SKM-1 treated with dmso at 0.1 percent for 144 hours (cell line): ENCODE measurements around the gene IGFL2.
A peak's percentile ranks its signal among the peaks of the same experiment; 100 is the strongest.
"Not testable (repeated sequence)": the region's sequence is repeated elsewhere in the genome, so short reads cannot be mapped to it uniquely, and the experiment has no call there.

Source experiments
- DNase-seq: peaks from one replicate; lab custom pipeline; 2025; ENCODE audit not compliant: unreplicated experiment; lab: John Stamatoyannopoulos, UW

The IGFL2 gene

DNA sequence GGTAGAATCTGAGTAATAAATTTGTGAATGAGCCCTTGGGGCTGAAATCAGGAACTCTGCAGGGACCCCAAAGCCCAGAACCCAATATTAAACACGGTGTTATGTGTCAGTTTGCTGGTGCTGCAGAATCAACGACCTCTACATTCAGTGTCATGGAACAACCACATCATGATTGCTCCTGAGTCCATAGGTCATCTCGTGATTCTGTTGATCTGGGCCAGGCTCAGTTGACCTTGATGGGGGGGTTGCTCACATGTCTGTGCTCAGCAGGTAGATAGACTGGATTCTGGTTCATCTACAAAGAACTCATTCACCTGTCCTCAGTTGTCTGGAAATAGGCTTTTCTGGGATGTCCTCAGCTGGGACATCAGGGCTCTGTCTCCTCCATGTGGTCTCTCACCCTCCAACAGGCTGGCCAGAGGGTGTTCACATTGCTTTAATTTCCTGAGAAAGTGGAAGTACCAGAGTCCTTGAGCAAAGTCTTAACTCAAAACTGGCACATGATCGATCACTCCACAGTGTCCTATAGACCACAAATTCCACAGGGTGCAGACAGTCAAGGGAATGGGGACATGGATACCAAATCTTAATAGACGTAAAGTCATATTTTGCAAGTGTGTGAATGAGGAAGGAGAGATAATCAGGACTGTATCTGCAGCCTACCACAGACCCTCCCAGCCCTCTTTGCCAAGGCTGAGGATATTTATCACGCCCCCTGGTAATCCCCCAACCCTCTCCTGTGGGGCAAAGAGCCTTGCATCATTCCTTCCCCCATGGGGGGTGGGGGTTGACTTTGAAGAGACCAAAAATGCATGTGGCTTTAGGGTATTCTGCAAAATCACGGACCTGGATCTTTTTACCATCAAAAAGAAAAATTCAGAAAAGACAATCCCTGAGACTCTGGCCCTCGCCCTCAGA, 42.2 kb downstream of the IGFL2 start:
- no peak for DNase-seq

DNA sequence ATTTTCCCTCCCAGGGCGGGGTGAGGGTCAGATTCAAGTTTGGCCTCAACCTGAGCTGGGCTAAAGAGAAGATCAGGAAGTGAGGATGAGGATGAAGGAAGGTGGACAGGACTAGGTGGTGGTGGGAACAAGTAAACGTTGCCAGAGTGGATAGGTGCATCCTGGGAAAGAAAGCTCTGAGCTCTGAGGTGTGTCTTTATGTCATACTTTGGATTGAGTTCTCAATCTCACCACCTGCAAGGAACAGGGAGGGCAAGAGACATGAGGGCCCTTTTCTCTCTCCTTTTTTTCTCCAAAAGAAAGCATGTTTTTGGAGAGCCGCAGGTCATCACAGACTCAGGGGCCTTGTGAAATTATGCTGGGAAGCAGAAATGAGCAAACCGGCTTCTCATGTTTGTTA, 43.3 kb downstream of the IGFL2 start:
- no peak for DNase-seq

DNA sequence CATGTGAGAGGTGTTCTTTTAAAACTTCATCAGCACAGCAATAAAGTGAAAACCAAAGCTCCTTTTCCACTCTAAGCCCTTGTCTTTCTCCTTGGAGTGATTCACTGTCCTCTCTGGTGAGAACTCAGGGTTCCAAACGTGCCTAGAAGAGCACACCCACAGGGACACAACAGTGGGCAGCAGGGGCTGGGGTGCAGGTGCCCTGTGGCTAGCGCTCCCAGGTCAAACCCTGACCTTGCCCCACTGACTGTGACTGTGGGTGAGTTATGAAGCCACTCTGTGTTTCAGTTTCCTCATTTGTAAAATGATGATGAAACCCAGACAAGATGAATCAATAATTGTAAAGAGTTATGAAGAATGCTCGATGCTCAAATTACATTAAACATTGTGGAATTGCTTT, 43.9 kb downstream of the IGFL2 start:
- DNase-seq, result no peak

DNA sequence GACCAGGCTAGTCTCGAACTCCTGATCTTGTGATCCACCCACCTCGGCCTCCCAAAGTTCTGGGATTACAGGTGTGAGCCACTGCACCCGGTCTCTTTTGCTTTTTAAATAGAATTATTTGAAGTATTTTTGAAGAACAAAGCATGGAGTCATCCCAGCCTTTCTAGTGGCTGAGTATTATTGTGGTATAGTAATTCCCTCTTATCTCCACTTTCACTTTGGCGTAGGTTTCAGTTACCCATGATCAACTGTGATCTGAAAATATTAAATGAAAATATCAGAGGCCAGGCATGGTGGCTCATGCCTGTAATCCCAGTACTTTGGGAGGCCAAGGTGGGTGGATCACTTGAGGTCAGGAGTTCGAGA, 44.6 kb downstream of the IGFL2 start:
- not testable (repeated sequence) for DNase-seq

DNA sequence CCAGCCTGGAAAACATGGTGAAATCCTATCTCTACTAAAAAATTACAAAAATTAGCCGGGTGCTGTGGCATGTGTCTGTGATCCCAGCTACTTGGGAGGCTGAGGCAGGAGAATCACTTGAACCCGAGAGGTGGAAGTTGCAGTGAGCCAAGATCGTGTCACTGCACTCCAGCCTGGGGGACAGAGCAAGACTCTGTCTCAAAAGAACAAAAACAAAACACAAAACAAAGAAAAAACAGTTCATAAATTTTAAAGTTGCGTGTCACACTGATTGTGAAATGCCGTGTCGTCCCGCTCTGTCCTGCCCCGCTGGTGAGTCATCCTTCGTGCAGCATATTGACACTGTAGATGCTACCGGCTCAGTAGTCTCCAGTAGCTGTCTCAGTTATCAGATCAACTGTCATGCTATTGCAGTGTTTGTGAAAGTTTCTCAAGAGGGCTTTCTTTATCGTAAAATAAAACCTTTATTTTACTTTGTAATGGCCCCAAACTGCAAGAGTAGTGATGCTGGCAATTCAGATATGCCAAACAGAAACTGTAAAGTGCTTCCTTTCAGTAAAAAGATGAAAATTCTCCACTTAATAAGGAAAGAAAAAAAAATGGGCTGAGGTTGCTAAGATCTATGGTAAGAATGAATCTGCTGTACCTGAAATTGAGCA, 45.1 kb downstream of the IGFL2 start:
- peak; percentile 33 for DNase-seq

DNA sequence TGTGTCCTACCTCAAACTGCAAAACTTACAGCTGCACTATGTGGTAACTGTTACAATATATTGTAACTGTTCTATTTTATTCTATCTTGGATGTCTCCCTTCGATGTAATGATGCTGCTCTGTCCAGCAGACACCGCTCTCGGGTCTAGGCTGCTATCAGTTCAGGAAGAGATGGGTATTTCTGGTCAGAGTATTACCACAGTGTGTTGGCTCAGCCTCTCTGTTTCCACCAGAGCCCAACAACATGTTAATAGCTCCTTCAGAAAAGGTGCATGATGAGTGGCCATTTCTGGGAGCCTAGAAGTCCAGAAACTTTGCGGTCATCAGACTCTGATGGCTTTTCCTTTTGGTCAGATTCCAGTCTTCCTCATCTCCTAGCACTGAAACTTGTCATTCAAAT, 45.6 kb downstream of the IGFL2 start:
- DNase-seq, result no peak

DNA sequence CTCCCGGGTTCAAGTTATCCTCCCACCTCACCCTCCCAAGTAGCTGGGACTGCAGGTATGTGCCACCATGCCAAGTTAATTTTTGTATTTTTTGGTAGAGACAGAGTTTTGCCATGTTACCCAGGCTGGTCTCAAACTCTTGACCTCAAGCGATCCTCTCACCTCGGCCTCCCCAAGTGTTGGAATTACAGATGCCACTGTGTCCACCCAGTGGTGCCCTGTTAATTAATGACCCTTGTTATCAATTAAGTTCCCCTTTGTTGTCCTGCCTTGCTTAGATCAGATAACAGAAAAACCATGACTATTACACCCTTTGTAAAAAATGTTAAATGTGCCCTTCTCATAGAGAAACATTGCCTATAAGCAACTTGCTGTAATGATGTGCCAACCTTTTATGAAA, 47.1 kb downstream of the IGFL2 start:
- no peak for DNase-seq

DNA sequence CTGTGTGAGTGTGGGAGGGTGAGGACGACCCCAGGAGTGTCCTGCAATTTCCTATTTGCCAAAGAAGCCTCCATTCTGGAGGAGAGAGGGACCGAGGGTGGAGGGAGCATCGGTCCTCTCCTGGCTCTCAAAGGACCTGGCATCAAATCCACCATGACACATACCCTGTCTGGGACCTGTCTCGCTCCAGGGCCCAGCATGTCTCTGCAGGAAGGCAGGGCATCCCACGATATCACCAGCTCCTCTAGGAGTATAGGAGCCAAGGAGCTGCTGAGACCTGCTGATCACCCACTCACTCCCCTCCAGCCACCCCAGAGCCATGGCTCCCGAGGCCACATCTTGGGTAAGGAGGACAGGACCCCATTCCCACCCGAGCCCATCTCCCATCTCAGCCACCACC, 47.9 kb downstream of the IGFL2 start:
- DNase-seq, result not testable (repeated sequence)

DNA sequence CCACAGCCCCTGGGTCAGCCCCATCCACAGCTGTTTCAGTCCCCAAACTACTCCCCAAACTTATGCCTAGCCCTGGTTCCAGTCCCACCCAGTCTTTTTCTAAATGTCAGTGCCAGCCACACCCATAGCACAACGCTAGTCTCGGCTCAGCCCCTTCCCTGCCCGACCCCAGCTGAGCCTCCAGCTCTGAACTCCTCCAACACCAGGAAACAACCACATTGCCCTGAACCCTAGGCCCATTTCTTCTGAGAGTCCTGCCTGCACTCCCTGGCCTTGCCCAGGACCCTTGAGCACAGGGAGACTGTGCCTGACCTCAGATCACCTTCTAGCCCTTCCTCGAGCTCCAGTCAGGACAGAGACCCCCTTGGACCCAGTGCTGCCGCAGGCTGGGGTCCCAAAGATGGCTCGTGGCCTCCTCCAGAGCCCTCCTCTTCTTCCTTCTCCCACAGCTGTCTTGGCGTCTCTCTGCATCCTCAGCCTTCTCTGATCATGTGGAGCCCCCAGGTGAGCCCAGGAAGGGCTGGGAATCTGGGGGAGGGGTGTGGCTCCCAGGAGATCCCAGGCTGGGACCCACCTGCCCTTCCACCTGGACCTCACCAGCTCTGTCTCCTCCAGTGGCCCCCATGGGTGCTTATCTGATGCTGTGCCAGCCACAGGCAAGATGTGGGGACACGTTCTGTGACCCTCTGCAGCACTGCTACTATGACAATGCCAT, 48.5 kb downstream of the IGFL2 start:
- DNase-seq, result no peak

DNA sequence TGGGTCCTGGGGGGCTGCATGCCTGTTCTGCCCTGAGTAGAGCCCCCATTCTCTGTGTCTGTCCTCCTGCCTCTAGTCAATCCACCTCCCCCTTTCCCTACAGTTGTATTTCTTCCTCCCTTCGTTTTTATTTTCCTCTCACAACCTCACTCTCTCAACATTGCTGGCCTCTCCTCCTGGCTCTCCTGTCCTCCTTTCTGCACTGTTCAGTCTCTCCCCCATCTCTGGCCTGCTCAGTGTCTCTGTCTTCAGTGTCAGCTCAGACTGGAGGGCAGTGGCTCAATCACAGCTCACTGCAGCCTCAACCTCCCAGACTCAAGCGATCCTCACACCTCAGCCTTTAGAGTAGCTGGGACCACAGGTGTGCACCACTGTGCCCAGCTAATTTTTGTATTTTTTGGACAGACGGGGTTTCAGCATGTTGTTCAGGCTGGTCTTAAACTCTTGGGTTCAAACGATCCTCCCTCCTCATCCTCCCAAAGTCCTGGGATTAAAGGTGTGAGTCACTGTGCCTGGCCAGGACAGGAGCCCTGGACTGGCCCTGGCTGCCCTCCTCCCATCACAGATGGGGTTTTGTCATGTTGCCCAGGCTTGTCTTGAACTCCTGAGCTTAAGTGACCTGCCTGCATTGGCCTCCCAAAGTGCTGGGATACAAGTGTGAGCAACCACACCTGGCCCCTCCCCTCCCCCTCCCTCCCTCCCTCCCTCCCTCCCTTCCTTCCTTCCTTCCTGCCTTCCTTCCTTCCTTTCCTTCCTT, 49.5 kb downstream of the IGFL2 start:
- DNase-seq, result no peak

DNA sequence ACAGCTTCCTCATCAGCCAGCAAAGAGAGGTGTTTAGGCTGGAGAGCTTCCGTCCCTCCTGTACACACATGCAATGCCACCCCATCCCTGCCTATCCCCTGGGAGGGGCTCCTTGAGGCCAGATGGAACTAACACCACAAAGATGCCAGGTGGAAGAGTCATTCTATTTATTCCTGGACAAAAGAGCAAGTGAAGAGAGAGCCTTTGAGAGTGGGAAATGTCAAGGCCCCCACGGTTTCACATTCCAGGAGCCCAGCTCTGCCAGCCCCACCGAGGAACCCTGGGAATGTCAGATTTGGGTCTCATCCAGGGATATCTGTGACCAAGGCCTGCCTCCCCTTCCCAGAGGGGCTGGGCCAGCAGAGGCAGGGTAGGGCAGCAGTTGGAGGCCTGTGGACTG, 50.7 kb downstream of the IGFL2 start:
- no peak for DNase-seq

DNA sequence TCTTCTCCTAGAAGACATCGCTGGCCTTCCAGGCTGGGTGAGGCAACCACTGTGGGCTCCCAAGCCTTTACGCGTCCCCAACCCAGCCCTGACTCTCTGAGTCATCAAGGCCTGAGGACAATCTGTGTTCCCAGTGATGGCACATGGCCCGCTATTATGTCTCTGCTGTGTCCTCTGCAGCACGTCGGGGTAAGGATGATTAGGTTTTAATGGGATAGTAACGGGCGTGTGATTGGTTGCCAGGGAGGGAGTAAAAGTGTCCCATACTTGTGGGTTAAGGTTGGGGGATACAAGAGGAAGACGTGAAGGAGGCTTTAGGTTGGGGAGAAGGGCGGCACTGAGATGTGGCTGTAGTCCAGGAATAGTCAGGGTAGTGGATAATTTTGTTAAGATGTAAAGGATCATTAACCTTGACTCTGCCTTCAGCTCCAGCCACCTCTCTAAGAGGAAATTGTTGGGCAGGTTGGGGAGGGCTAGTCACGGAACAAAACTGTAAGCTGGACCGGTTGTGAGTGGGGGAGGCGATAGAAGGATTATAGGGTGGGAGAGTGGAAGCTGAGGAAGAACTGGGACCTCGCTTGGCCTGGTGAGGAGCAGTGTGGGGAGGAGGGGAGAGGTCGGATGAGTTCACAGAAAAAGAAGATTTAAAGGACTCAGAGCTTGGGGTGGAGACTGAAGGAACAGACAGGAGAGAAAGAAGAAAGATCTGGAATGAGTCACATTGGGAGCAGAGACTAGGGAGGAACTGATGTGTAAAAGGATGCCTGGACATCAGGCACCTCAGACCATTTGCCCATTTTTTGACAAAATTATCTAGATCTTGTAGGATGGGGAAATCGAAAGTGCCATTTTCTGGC, 53.6 kb downstream of the IGFL2 start:
- DNase-seq, result no peak

DNA sequence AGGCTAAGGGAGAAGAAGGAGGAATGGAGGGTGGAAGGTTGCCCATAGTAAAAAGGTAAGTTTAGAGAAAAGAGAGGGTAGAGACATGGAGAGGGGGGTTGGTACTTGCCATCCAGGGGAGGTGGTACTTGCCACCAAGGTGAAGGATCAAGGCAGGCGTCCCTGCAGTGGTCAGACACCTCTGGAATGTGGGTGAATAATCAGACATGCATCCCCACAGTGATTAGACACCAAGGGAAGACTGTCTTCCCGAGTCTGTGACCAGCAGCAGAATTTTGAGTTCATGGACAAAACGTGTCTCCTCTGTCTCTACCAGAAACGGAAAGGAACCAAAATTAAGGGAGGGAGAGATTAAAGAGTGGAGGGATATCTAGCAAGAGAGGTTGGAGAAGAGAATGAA, 54.4 kb downstream of the IGFL2 start:
- no peak for DNase-seq

DNA sequence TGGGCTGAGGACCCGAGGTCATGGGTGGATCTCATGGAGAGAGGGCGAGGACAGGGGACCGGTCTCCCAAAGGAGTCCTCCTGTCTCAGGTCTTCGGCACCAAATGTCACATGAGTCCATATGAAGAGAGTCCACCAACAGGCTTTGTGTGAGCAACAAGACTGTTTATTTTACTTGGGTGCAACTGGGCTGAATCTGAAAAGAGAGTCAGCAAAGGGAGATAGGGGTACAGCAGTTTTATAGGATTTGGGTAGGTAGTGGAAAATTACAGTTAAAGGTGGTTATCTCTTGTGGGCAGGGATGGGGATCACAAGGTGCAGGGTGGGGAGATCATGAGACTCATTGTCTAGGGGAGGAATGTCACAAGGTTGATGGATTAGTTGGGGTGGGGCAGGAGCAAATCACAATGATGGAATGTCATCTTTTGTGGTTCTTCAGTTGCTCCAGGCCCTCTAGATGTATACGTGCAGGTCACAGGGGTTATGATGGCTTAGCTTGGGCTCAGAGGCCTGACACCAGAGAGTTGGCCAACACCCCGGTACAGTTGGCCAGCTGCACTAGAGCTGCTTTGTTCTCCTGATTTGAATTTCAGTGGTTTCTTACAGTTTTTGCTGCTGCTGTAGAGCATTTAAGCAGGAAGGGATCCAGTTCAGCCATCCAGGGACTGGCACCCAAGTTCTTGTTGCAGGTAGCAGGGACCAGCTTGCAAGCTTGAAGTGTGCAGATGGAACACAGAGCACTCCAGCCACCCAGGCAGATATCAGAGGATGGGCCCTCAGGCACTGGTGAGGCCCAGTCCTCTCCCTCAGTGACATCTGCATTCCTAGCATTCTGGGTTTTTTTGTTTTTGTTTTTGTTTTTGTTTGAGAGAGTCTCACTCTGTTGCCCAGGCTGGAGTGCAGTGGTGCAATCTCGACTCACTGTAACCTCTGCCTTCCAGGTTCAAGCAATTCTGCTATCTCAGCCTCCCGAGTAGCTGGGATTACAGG, 55.1 kb downstream of the IGFL2 start:
- no peak for DNase-seq

DNA sequence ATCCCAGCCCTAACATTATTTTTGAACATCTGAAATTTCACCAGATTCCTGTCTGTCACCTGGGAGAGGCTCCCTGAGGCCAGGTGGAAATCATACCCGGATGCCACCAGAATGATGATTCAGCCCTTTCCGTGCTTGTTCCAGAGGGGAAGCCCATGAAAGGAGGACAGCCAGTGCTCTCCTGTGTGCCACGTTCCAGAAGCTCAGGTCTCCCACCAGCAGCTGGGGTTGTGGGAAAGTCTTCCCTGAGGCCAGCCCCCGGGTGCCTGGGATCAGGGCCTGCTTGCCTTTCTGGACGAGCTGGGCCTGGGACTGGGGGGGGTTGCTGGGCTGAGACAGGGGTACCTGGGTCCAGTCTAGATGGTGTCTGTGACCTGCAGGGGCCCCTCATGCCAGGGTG, 56.0 kb downstream of the IGFL2 start:
- no peak for DNase-seq

DNA sequence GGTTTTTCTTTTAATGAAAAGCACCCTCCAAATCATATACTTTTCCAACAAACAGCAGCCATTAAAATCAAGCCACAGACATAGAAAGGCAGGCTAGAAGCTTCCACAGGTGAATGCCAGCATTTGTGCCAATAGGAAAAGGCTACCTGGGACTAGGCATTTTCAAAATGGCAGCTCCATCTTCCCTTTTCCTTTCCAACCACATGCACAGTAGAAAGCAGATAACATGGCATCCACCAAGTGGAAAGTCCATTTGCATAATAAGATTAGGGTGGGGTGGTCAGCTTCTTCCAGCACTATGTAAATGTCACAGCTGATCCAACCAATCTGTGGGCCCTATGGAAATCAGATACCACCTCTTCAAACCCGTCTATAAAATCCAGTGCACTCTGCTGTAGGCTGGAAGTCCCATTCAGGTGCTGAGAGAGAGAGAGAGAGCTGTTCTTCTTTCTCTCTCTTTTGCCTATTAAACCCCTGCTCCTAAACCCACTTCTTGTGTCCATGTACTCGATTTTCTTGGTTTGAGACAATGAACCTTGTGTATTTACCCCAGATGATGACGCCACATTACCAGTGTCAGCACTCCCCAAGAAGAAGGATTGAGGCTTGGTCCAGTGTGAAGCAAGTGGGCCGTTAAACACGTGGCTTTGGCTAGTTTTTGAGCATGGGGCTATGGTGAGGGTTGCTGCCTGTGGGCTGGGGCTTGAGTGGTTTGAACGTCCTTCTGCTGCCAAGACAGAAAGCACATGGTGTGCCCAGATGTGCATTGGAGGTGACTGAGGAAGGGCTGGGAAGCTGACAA, 57.3 kb downstream of the IGFL2 start:
- DNase-seq, result no peak

DNA sequence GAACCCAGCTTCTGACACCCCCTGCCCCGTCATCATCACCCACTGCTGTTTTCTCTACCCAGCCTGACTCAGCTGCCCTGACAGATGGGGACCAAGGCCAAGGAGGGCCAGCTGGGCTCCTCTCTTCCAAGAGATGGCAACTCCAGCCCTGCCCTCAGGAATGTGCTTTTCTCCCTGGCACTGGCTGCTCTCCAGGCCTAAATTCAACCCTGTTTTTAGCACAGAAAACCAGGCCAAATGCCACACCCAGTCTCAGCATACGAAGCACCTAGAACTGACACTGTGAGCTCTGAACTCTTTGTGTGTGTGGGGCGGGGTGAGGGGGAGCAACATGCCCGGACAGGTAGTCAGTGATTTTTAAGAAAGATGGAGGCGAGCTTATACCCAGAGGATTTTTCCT, 58.1 kb downstream of the IGFL2 start:
- no peak for DNase-seq

DNA sequence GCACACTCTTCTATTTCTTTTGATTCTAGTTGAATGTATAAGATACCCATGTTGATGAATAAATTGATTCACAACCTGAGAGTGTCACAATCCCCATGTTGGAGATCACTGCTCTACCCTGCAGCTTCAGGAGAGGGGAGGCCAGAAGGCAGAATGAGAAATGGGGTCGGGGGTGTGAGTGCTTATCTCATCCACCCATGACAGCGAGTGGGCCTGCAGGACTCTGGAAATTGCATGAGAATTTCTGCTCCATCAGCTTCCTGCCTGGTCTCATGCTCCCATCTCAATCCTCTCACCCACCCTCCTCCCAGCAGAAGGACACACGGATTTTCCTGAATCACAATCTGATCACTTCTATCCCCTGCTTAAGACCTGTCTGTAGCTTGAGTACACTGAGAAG, 58.6 kb downstream of the IGFL2 start:
- DNase-seq, result no peak
